ENCODE results near the gene FNBP1.

DNA sequence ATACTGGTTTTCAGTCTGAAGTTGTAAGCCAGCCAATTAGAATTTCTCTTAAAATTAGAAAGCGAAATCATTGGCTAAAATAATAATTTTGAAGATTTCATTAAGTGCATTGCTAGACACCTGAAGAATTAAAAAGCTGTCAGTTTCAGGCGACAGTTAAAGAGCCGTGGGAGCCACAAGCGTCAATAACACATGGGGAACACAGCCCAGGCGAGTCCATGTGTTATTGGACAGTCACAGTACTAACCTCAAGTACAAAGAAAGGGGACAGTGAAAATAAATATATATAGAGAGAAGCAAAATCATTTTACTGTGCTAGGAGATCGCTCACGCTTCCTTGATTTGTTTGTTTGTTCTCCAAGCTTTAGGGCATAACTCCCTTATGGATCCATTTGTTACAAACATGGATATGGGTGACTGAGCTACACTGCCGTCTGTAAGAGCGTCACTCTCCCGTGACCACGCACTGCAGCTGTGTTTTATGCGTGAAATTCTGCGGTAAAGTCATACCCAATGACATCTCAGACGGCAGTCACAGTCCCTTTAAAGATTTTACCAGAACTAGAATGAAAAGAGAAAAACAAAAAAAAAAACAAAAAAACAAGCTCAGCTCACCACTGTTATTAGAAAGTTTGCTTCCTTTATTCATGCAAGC is 124.6 kb downstream of the FNBP1 start:
- TF ChIP-seq, protein P1, sequence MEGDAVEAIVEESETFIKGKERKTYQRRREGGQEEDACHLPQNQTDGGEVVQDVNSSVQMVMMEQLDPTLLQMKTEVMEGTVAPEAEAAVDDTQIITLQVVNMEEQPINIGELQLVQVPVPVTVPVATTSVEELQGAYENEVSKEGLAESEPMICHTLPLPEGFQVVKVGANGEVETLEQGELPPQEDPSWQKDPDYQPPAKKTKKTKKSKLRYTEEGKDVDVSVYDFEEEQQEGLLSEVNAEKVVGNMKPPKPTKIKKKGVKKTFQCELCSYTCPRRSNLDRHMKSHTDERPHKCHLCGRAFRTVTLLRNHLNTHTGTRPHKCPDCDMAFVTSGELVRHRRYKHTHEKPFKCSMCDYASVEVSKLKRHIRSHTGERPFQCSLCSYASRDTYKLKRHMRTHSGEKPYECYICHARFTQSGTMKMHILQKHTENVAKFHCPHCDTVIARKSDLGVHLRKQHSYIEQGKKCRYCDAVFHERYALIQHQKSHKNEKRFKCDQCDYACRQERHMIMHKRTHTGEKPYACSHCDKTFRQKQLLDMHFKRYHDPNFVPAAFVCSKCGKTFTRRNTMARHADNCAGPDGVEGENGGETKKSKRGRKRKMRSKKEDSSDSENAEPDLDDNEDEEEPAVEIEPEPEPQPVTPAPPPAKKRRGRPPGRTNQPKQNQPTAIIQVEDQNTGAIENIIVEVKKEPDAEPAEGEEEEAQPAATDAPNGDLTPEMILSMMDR (conservative IDR thresholded peaks at IDR 0.05), result no peak
- no peak for TF ChIP-seq EZH2 (IDR thresholded peaks at IDR 0.05; ENCODE audit: low read depth)

Data from PC-9 (cell line).